SU-DHL-6 (cell line): ENCODE measurements around the gene SULT1C2.
"Not testable (repeated sequence)": the region's sequence is repeated elsewhere in the genome, so short reads cannot be mapped to it uniquely, and the experiment has no call there.

Experiments
- H2AFZ ChIP-seq: fragments of 200-600 bp; sonication (generic); 2 replicates; pipeline ENCODE4 v1.6.1; 2014; ENCODE audit warnings: low read depth, mild to moderate bottlenecking, moderate library complexity, mixed read lengths, antibody characterized with exemption, low read length; ENCODE audit not compliant: severe bottlenecking
- H3F3A ChIP-seq: fragments of 200-600 bp; shearing (Covaris generic); 2 replicates; pipeline ENCODE4 v1.6.0; 2016; ENCODE audit warnings: antibody characterized with exemption, mild to moderate bottlenecking; ENCODE audit not compliant: insufficient read depth
- H3K27ac ChIP-seq: fragments of 200-600 bp; sonication (generic); 2 replicates; pipeline ENCODE4 v1.5.1; 2016; ENCODE audit warnings: low read depth, mild to moderate bottlenecking, low read length, moderate library complexity, mixed read lengths
- H3K27me3 ChIP-seq: fragments of 200-600 bp; sonication (generic), shearing (Covaris generic); 2 replicates; pipeline ENCODE4 v1.6.0; 2014; ENCODE audit warnings: mild to moderate bottlenecking, low read length
- H3K36me3 ChIP-seq: fragments of 200-600 bp; sonication (generic); 2 replicates; pipeline ENCODE4 v1.6.1; 2014; ENCODE audit warnings: mild to moderate bottlenecking, low read length, mixed read lengths
- H3K4me2 ChIP-seq: fragments of 300-600, 200-600 bp; shearing (Covaris generic), sonication (generic); 2 replicates; pipeline ENCODE4 v1.6.0; 2014; ENCODE audit warnings: low read length, low read depth, mild to moderate bottlenecking; ENCODE audit not compliant: poor library complexity, severe bottlenecking
- H3K4me3 ChIP-seq: fragments of 200-600 bp; sonication (generic); 2 replicates; pipeline ENCODE4 v1.5.1; 2014; ENCODE audit warnings: antibody characterized with exemption, low read length, mild to moderate bottlenecking, mixed read lengths; ENCODE audit not compliant: insufficient read depth, poor library complexity, severe bottlenecking
- H3K79me2 ChIP-seq: fragments of 200-600 bp; sonication (generic); 2 replicates; pipeline ENCODE4 v1.6.1; 2014; ENCODE audit warnings: mild to moderate bottlenecking, low read length, moderate library complexity; ENCODE audit not compliant: insufficient read depth
- H3K9ac ChIP-seq: fragments of 200-600 bp; sonication (generic); 2 replicates; pipeline ENCODE4 v1.7.0; 2014; ENCODE audit warnings: mild to moderate bottlenecking, low read length
- H3K9me2 ChIP-seq: fragments of 200-600 bp; sonication (generic); replicated peaks from 2 replicates; pipeline ENCODE4 v1.6.1; 2014; ENCODE audit warnings: low read length; ENCODE audit not compliant: insufficient read depth
- H3K9me3 ChIP-seq: fragments of 200-600 bp; sonication (generic); 2 replicates; pipeline ENCODE4 v1.6.1; 2014; ENCODE audit warnings: low read length, mixed read lengths; ENCODE audit not compliant: insufficient read depth
- H4K20me1 ChIP-seq: fragments of 200-600 bp; sonication (generic); 2 replicates; pipeline ENCODE4 v1.6.1; 2014; ENCODE audit warnings: low read depth, mild to moderate bottlenecking, antibody characterized with exemption, low read length, moderate library complexity, mixed read lengths
- CTCF ChIP-seq: fragments of 200-600 bp; sonication (generic); IDR thresholded peaks from one replicate; pipeline ENCODE4 v1.5.1; 2017; ENCODE audit warnings: antibody characterized with exemption, mild to moderate bottlenecking, low read length, moderate library complexity; ENCODE audit not compliant: insufficient read depth, poor library complexity, severe bottlenecking
- EZH2phosphoT487 ChIP-seq: fragments of 200-600 bp; sonication (generic), shearing (Covaris generic); conservative IDR thresholded peaks from 2 replicates; pipeline ENCODE4 v1.6.1; 2018; ENCODE audit warnings: mild to moderate bottlenecking, antibody characterized with exemption, low read length, moderate library complexity, mixed read lengths

The SULT1C2 gene

GRCh38 chr2:108278631-108279030 is 10.1 kb upstream of the SULT1C2 start:
- no peaks in the 10 kb centered on the region for H3F3A ChIP-seq
- H2AFZ ChIP-seq: no peak overlapping the region
- H3K9me3 ChIP-seq: no peaks in the 10 kb centered on the region
- no peaks in the 10 kb centered on the region for H3K36me3 ChIP-seq
- no peaks in the 10 kb centered on the region for H3K9me2 ChIP-seq
- no peak overlapping the region for H3K4me3 ChIP-seq
- H3K4me2 ChIP-seq: no peak overlapping the region
- TF ChIP-seq CTCF: no peak
- TF ChIP-seq EZH2phosphoT487: no peak
- no peaks in the 10 kb centered on the region for H4K20me1 ChIP-seq
- no peaks in the 10 kb centered on the region for H3K27me3 ChIP-seq
- H3K79me2 ChIP-seq: no peaks in the 10 kb centered on the region
- H3K27ac ChIP-seq: no peak overlapping the region
- H3K9ac ChIP-seq: no peak overlapping the region

- no peaks in the 10 kb centered on the region for H4K20me1 ChIP-seq
- H3K79me2 ChIP-seq: no peaks in the 10 kb centered on the region
- H3K27me3 ChIP-seq: no peaks in the 10 kb centered on the region
- no peaks in the 10 kb centered on the region for H3K9me2 ChIP-seq
- no peaks in the 10 kb centered on the region for H3F3A ChIP-seq
- H2AFZ ChIP-seq: no peak overlapping the region
- no peak overlapping the region for H3K27ac ChIP-seq
- no peak overlapping the region for H3K9ac ChIP-seq
- H3K4me2 ChIP-seq: no peak overlapping the region
- no peaks in the 10 kb centered on the region for H3K9me3 ChIP-seq
- no peak overlapping the region for H3K4me3 ChIP-seq
- TF ChIP-seq CTCF: no peak
- TF ChIP-seq EZH2phosphoT487: no peak
- no peaks in the 10 kb centered on the region for H3K36me3 ChIP-seq
Measured at GRCh38 chr2:108279468-108279867, 9.2 kb upstream of the SULT1C2 start.

- Histone ChIP-seq H3K27me3 (no peaks in the 10 kb centered on the region), H3K9me3 (no peaks in the 10 kb centered on the region), H3K9me2 (no peaks in the 10 kb centered on the region), H3K4me3 (no peak overlapping the region), H3K9ac (no peak overlapping the region), H4K20me1 (no peaks in the 10 kb centered on the region), H3K27ac (no peak overlapping the region), H2AFZ (no peak overlapping the region), H3F3A (no peaks in the 10 kb centered on the region), H3K4me2 (no peak overlapping the region), H3K79me2 (no peaks in the 10 kb centered on the region), H3K36me3 (no peaks in the 10 kb centered on the region)
- TF ChIP-seq EZH2phosphoT487 (no peak), CTCF (no peak)
Measured at GRCh38 chr2:108280466-108280865, 8.2 kb upstream of the SULT1C2 start.

- H3K36me3 ChIP-seq, H3K9me3 ChIP-seq, H3K4me2 ChIP-seq, H3K79me2 ChIP-seq, H3K9me2 ChIP-seq, H3K27ac ChIP-seq, H3K9ac ChIP-seq, H3F3A ChIP-seq, H3K4me3 ChIP-seq, H2AFZ ChIP-seq, H3K27me3 ChIP-seq, H4K20me1 ChIP-seq: not testable (repeated sequence)
Measured at GRCh38 chr2:108284566-108284965, 4.1 kb upstream of the SULT1C2 start.
